HCT116 (cell line): Measurements from ENCODE around the gene LRRC9. TPM values are rescaled to one million over a fixed set of nuclear protein-coding genes. Genes with fewer than 3 reads are reported as not detected.

ENCODE experiments used
- ATAC-seq: fragments of 200-7000 bp; cut with Tn5 transposase; 2 replicates; pipeline ENCODE4 v1.9.1; 2020; ENCODE audit warnings: mild to moderate bottlenecking, moderate library complexity
- BruUV-seq: library from RNA; stranded (reverse); fragments of 400-500 nt; replicated peaks from 2 replicates; lab custom pipeline; 2021; lab: Mats Ljungman, UMichigan
- CTCF ChIA-PET: fragments of 300-600 bp; sonication (Branson Sonifier 250); formaldehyde crosslinking; loops from one replicate; lab custom pipeline; 2021; ENCODE audit warnings: antibody characterized with exemption; lab: Charles Lee
- POLR2A ChIA-PET: fragments of 300-600, 350-600 bp; sonication (Branson Sonifier 250); formaldehyde crosslinking; loops from one replicate; lab custom pipeline; 2021; ENCODE audit warnings: antibody characterized with exemption; lab: Charles Lee
- RAD21 ChIA-PET, 2 experiments: fragments of 300-600 bp; sonication (Branson Sonifier 250); formaldehyde crosslinking; loops; one replicate each; lab custom pipeline; 2023; ENCODE audit warnings: low total read pairs in 2 of 2; ENCODE audit not compliant: uncharacterized antibody in 2 of 2, unreplicated experiment in 2 of 2, low non-redundant PET in 1 of 2; lab: Charles Lee
- DNase-seq: peaks from one replicate; pipeline ENCODE4 v3.0.0-alpha.2; 2010; ENCODE audit warnings: low read depth, low spot score
- H2AFZ ChIP-seq: fragments of 200-600 bp; shearing (Covaris generic), sonication (generic); 2 replicates; pipeline ENCODE4 v1.6.1; 2017; ENCODE audit warnings: low read depth, mixed run types, mixed read lengths, antibody characterized with exemption, low read length; ENCODE audit not compliant: poor library complexity, severe bottlenecking
- H3K27ac ChIP-seq: 2 replicates; pipeline ENCODE4 v1.5.1; 2012; ENCODE audit warnings: low read depth, low read length
- H3K27me3 ChIP-seq: fragments of 200-600 bp; sonication (generic); 2 replicates; pipeline ENCODE4 v1.6.1; 2016; ENCODE audit warnings: mixed run types, low read length, mixed read lengths; ENCODE audit not compliant: insufficient read depth
- H3K36me3 ChIP-seq, 2 experiments: fragments of 200-500 bp in 1 of 2; fragments of 200-600 bp in 1 of 2; sonication (Bioruptor generic) in 1 of 2; sonication (generic) in 1 of 2; 2 replicates each; pipeline versions ENCODE4 v1.5.1 to v1.6.1; 2014 to 2016; ENCODE audit warnings: low read length in 2 of 2, inconsistent platforms in 1 of 2, mixed read lengths in 1 of 2, mixed run types in 1 of 2; ENCODE audit not compliant: insufficient read depth in 2 of 2, control insufficient read depth in 1 of 2
- H3K4me1 ChIP-seq, 2 experiments: fragments of 200-600 bp in 1 of 2; sonication (generic) in 1 of 2; 2 replicates each; pipeline versions ENCODE4 v1.5.1 to v1.6.1; 2012 to 2017; ENCODE audit warnings: low read length in 2 of 2, inconsistent platforms in 1 of 2, mild to moderate bottlenecking in 1 of 2, mixed read lengths in 1 of 2, mixed run types in 1 of 2, moderate library complexity in 1 of 2; ENCODE audit not compliant: insufficient read depth in 2 of 2, control insufficient read depth in 1 of 2
- H3K4me2 ChIP-seq: fragments of 200-600 bp; sonication (generic); 2 replicates; pipeline ENCODE4 v1.6.1; 2017; ENCODE audit warnings: mixed run types, low read length, mixed read lengths
- H3K4me3 ChIP-seq, 2 experiments: fragments of 200-600 bp in 1 of 2; sonication (generic) in 1 of 2; replicated peaks in 1 of 2; 2 replicates each; pipeline ENCODE4 v1.5.1; 2011 to 2016; ENCODE audit warnings: low read length in 2 of 2, control low read depth in 1 of 2, low read depth in 1 of 2, mild to moderate bottlenecking in 1 of 2, mixed read lengths in 1 of 2, mixed run types in 1 of 2
- H3K79me2 ChIP-seq: fragments of 200-600 bp; sonication (generic); 2 replicates; pipeline ENCODE4 v1.6.1; 2017; ENCODE audit warnings: mild to moderate bottlenecking, mixed run types, low read length, moderate library complexity, mixed read lengths; ENCODE audit not compliant: insufficient read depth
- H3K9ac ChIP-seq: fragments of 200-600 bp; sonication (generic); 2 replicates; pipeline ENCODE4 v1.6.1; 2016; ENCODE audit warnings: low read length, mixed read lengths
- H3K9me2 ChIP-seq: fragments of 200-600 bp; sonication (generic), shearing (Covaris generic); 2 replicates; pipeline ENCODE4 v1.6.1; 2017; ENCODE audit warnings: mixed run types, mild to moderate bottlenecking, moderate library complexity; ENCODE audit not compliant: insufficient read depth
- H3K9me3 ChIP-seq, 2 experiments: fragments of 200-500 bp in 1 of 2; fragments of 200-600 bp in 1 of 2; sonication (Bioruptor generic) in 1 of 2; sonication (generic) in 1 of 2; 2 replicates each; pipeline ENCODE4 v1.6.1; 2014 to 2017; ENCODE audit warnings: low read length in 2 of 2, mixed read lengths in 2 of 2, inconsistent platforms in 1 of 2, low read depth in 1 of 2, mild to moderate bottlenecking in 1 of 2, mixed run types in 1 of 2, moderate library complexity in 1 of 2; ENCODE audit not compliant: control insufficient read depth in 1 of 2, insufficient read depth in 1 of 2
- H4K20me1 ChIP-seq: fragments of 200-600 bp; sonication (generic), shearing (Covaris generic); 2 replicates; pipeline ENCODE4 v1.6.1; 2017; ENCODE audit warnings: mixed run types, mild to moderate bottlenecking, moderate library complexity; ENCODE audit not compliant: insufficient read depth
- EGR1 ChIP-seq: IDR thresholded peaks from 2 replicates; pipeline ENCODE4 v1.6.1; 2012; ENCODE audit warnings: low read depth
- EZH2 ChIP-seq: fragments of 200-600 bp; sonication (generic); IDR thresholded peaks from 2 replicates; pipeline ENCODE4 v1.6.1; 2017; ENCODE audit warnings: antibody characterized with exemption, mixed run types
- EZH2phosphoT487 ChIP-seq: fragments of 200-600 bp; IDR thresholded peaks from 2 replicates; pipeline ENCODE4 v1.6.1; 2018; ENCODE audit warnings: antibody characterized with exemption, borderline replicate concordance
- FOSL1 ChIP-seq: IDR thresholded peaks from 2 replicates; pipeline ENCODE4 v1.6.1; 2012; ENCODE audit warnings: low read depth
- JUND ChIP-seq: IDR thresholded peaks from 2 replicates; pipeline ENCODE4 v1.6.1; 2012
- POLR2AphosphoS5 ChIP-seq: IDR thresholded peaks from 2 replicates; pipeline ENCODE4 v1.6.1; 2011; ENCODE audit warnings: mild to moderate bottlenecking, low read depth, low read length, moderate library complexity
- RAD21 ChIP-seq: IDR thresholded peaks from 2 replicates; pipeline ENCODE4 v1.6.1; 2012; ENCODE audit warnings: low read depth, mild to moderate bottlenecking
- TCF7L2 ChIP-seq: IDR thresholded peaks from 2 replicates; pipeline ENCODE4 v1.7.0; 2011; ENCODE audit warnings: borderline replicate concordance, inconsistent platforms; ENCODE audit not compliant: insufficient read depth, insufficient read length; ENCODE audit errors: extremely low read depth
- ZFX ChIP-seq: fragments of 450-650 bp; IDR thresholded peaks from 2 replicates; pipeline ENCODE4 v1.6.1; 2017
- ZNF274 ChIP-seq: fragments of 200-500 bp; sonication (Bioruptor generic); IDR thresholded peaks from 2 replicates; pipeline ENCODE4 v1.6.1; 2014; ENCODE audit warnings: mild to moderate bottlenecking, low read depth, low read length, inconsistent platforms
- intact Hi-C: fragments of 100-400 bp; cut with micrococcal nuclease; formaldehyde crosslinking; loops from 2 replicates; pipeline ENCODE4 v1.10.0; 2022
- total RNA-seq: library from RNA; stranded (reverse); gene quantifications from one replicate; pipeline ENCODE4 v1.2.1, GENCODE V29; 2021; ENCODE audit not compliant: unreplicated experiment
- TF ChIP-seq, protein P1 (sequence below): IDR thresholded peaks from 2 replicates; pipeline ENCODE4 v1.6.1; 2011; ENCODE audit warnings: mild to moderate bottlenecking, low read length, moderate library complexity; ENCODE audit not compliant: insufficient replicate concordance; ENCODE audit errors: extremely low read depth
- TF ChIP-seq, protein P2 (sequence below), 3 experiments: fragments of 200-600 bp in 1 of 3; sonication (generic) in 1 of 3; IDR thresholded peaks in 2 of 3; conservative IDR thresholded peaks in 1 of 3; 2 replicates each; pipeline ENCODE4 v1.5.1; 2012 to 2017; ENCODE audit warnings: low read depth in 2 of 3, low read length in 2 of 3, antibody characterized with exemption in 1 of 3, borderline replicate concordance in 1 of 3, control low read depth in 1 of 3, mild to moderate bottlenecking in 1 of 3, mixed read lengths in 1 of 3, mixed run types in 1 of 3, moderate library complexity in 1 of 3; ENCODE audit not compliant: insufficient read depth in 1 of 3
- TF ChIP-seq, protein P3 (sequence below): IDR thresholded peaks from 2 replicates; pipeline ENCODE4 v1.6.1; 2012; ENCODE audit warnings: low read depth
- TF ChIP-seq, protein P4 (sequence below): IDR thresholded peaks from 2 replicates; pipeline ENCODE4 v1.6.1; 2012

LRRC9 gene
- total RNA-seq, 1 experiment from 2014 or later = not detected

DNA sequence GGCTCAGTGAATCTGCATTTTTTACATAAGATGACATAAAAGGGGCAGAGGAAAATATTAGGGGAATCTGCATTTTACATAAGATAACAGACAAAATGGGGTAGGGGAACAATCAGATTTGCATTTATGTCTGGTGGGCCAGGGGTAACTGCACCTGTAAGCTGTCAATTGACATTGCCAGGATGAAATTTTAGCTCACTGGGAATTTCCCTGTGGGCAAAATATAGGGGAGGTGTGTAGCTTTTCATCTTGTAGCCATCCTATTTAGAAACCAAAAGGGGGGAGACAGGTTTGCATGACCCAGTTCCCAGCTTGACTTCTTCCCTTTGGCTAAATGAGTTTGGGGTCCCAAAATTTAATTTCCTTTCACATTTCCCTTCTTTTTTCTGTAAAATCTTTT is 175.3 kb downstream of the LRRC9 start:
- DNase-seq (no peak), ATAC-seq (no peak)
- Histone ChIP-seq H3K9me2 (no peaks in the 10 kb centered on the region), H3K4me3 (no peak overlapping the region), H3K79me2 (peaks cover 79% of the 10 kb centered on the region), H2AFZ (no peak overlapping the region), H3K9ac (no peak overlapping the region), H3K4me2 (no peak overlapping the region), H3K9me3 (no peaks in the 10 kb centered on the region), H3K27me3 (no peaks in the 10 kb centered on the region), H3K4me1 (peaks cover 11 to 23% of the 10 kb centered on the region in 2 experiments)
- ChIA-PET POLR2A (no interaction called here), RAD21 (interaction anchor here in 1 of 2 experiments (0.7 kb wide), 1 partner anchor 87 kb away, joined by 3 read pairs; no protein-coding TSS in a partner anchor), CTCF (no interaction called here)
- BruUV-seq = no TSS peak
- TF ChIP-seq EZH2 = no peak
- TF ChIP-seq, protein P1, sequence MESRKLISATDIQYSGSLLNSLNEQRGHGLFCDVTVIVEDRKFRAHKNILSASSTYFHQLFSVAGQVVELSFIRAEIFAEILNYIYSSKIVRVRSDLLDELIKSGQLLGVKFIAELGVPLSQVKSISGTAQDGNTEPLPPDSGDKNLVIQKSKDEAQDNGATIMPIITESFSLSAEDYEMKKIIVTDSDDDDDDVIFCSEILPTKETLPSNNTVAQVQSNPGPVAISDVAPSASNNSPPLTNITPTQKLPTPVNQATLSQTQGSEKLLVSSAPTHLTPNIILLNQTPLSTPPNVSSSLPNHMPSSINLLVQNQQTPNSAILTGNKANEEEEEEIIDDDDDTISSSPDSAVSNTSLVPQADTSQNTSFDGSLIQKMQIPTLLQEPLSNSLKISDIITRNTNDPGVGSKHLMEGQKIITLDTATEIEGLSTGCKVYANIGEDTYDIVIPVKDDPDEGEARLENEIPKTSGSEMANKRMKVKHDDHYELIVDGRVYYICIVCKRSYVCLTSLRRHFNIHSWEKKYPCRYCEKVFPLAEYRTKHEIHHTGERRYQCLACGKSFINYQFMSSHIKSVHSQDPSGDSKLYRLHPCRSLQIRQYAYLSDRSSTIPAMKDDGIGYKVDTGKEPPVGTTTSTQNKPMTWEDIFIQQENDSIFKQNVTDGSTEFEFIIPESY = no peak
- TF ChIP-seq FOSL1 = no peak
- TF ChIP-seq, protein P2, sequence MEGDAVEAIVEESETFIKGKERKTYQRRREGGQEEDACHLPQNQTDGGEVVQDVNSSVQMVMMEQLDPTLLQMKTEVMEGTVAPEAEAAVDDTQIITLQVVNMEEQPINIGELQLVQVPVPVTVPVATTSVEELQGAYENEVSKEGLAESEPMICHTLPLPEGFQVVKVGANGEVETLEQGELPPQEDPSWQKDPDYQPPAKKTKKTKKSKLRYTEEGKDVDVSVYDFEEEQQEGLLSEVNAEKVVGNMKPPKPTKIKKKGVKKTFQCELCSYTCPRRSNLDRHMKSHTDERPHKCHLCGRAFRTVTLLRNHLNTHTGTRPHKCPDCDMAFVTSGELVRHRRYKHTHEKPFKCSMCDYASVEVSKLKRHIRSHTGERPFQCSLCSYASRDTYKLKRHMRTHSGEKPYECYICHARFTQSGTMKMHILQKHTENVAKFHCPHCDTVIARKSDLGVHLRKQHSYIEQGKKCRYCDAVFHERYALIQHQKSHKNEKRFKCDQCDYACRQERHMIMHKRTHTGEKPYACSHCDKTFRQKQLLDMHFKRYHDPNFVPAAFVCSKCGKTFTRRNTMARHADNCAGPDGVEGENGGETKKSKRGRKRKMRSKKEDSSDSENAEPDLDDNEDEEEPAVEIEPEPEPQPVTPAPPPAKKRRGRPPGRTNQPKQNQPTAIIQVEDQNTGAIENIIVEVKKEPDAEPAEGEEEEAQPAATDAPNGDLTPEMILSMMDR (IDR thresholded peaks at IDR 0.05 in 2 of 3, conservative IDR thresholded peaks at IDR 0.05 in 1 of 3; ENCODE audit: borderline replicate concordance in 1 of 3, insufficient read depth in 1 of 3, low read depth in 2 of 3, low read length in 2 of 3) = no peak
- no peak for TF ChIP-seq TCF7L2
- TF ChIP-seq EZH2phosphoT487 = no peak
- TF ChIP-seq JUND = no peak
- TF ChIP-seq ZNF274 = no peak
- TF ChIP-seq POLR2AphosphoS5 = no peak
- TF ChIP-seq RAD21 = no peak
- TF ChIP-seq, protein P3, sequence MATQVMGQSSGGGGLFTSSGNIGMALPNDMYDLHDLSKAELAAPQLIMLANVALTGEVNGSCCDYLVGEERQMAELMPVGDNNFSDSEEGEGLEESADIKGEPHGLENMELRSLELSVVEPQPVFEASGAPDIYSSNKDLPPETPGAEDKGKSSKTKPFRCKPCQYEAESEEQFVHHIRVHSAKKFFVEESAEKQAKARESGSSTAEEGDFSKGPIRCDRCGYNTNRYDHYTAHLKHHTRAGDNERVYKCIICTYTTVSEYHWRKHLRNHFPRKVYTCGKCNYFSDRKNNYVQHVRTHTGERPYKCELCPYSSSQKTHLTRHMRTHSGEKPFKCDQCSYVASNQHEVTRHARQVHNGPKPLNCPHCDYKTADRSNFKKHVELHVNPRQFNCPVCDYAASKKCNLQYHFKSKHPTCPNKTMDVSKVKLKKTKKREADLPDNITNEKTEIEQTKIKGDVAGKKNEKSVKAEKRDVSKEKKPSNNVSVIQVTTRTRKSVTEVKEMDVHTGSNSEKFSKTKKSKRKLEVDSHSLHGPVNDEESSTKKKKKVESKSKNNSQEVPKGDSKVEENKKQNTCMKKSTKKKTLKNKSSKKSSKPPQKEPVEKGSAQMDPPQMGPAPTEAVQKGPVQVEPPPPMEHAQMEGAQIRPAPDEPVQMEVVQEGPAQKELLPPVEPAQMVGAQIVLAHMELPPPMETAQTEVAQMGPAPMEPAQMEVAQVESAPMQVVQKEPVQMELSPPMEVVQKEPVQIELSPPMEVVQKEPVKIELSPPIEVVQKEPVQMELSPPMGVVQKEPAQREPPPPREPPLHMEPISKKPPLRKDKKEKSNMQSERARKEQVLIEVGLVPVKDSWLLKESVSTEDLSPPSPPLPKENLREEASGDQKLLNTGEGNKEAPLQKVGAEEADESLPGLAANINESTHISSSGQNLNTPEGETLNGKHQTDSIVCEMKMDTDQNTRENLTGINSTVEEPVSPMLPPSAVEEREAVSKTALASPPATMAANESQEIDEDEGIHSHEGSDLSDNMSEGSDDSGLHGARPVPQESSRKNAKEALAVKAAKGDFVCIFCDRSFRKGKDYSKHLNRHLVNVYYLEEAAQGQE = no peak
- TF ChIP-seq ZFX = no peak
- TF ChIP-seq, protein P4, sequence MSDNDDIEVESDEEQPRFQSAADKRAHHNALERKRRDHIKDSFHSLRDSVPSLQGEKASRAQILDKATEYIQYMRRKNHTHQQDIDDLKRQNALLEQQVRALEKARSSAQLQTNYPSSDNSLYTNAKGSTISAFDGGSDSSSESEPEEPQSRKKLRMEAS = no peak
- no peak for TF ChIP-seq EGR1
- TF ChIP-seq, all 23 proteins: peak for 0
- Histone ChIP-seq H4K20me1 (no peaks in the 10 kb centered on the region), H3K36me3 (peaks cover 0 to 11% of the 10 kb centered on the region in 2 experiments; a peak in 2 of 4 replicates), H3K27ac (no peak overlapping the region)
- intact Hi-C loops = no loop called here
